ENCODE data around the gene CD52. TPM values are rescaled to one million over a fixed set of nuclear protein-coding genes. Genes with fewer than 3 reads are reported as not detected.

CD52 gene
- total RNA-seq, 1 donor from 2014 or later: 7.3 TPM

GRCh38 chr1:26349188-26349876, 31.6 kb downstream of the CD52 start:
- H3K4me3 Mint-ChIP-seq: no peak overlapping the region
- peaks cover 24% of the 10 kb centered on the region for H3F3A ChIP-seq (ENCODE audit: low read depth)
- peaks cover 40% of the 10 kb centered on the region for H3K4me1 ChIP-seq
- H3K4me1 Mint-ChIP-seq: peaks cover 47% of the 10 kb centered on the region
- H3K9ac ChIP-seq: no peak overlapping the region
- no peaks in the 10 kb centered on the region for H3K79me2 ChIP-seq (ENCODE audit: low read depth)
- no peaks in the 10 kb centered on the region for H4K20me1 ChIP-seq (ENCODE audit: low read depth)
- no peak overlapping the region for H2AFZ ChIP-seq (replicated peaks)
- H3K36me3 ChIP-seq: no peaks in the 10 kb centered on the region
- H3K27me3 Mint-ChIP-seq (ENCODE audit: insufficient read depth, low read depth): peaks cover 8% of the 10 kb centered on the region
- no peak for TF ChIP-seq CTCF (IDR thresholded peaks at IDR 0.05)
- no peak for TF ChIP-seq EZH2 (IDR thresholded peaks at IDR 0.05)
- TF ChIP-seq EZH2phosphoT487 (IDR thresholded peaks at IDR 0.05): no peak
- H3K36me3 Mint-ChIP-seq: no peaks in the 10 kb centered on the region
- H3K4me3 ChIP-seq: no peak overlapping the region
- DNase-seq (ENCODE audit: low spot score): no peak
- no peak overlapping the region for H3K4me2 ChIP-seq
- no peaks in the 10 kb centered on the region for H3K9me3 Mint-ChIP-seq
- no peaks in the 10 kb centered on the region for H3K9me3 ChIP-seq (ENCODE audit: low read depth)
- no peak overlapping the region for H3K27ac Mint-ChIP-seq
- H3K27ac ChIP-seq: no peak overlapping the region
- H3K27me3 ChIP-seq: no peaks in the 10 kb centered on the region

GRCh38 chr1:26349877-26350244, 32.1 kb downstream of the CD52 start:
- Histone ChIP-seq H3K79me2 (ENCODE audit: low read depth) (no peaks in the 10 kb centered on the region), H3K4me2 (no peak overlapping the region), H3K27ac (no peak overlapping the region), H3K36me3 (no peaks in the 10 kb centered on the region), H3K4me3 (no peak overlapping the region), H4K20me1 (ENCODE audit: low read depth) (no peaks in the 10 kb centered on the region), H3K4me1 (peaks cover 40% of the 10 kb centered on the region), H3F3A (ENCODE audit: low read depth) (peaks cover 24% of the 10 kb centered on the region), H3K9me3 (ENCODE audit: low read depth) (no peaks in the 10 kb centered on the region), H3K9ac (no peak overlapping the region), H2AFZ (replicated peaks) (no peak overlapping the region), H3K27me3 (no peaks in the 10 kb centered on the region)
- Mint-ChIP-seq H3K27me3 (ENCODE audit: insufficient read depth, low read depth) (peaks cover 8% of the 10 kb centered on the region), H3K4me1 (peaks cover 50% of the 10 kb centered on the region), H3K9me3 (no peaks in the 10 kb centered on the region), H3K27ac (peak overlapping the region; percentile 97), H3K36me3 (no peaks in the 10 kb centered on the region), H3K4me3 (no peak overlapping the region)
- no peak for DNase-seq (ENCODE audit: low spot score)
- TF ChIP-seq CTCF (IDR thresholded peaks at IDR 0.05) (no peak), EZH2 (IDR thresholded peaks at IDR 0.05) (no peak), EZH2phosphoT487 (IDR thresholded peaks at IDR 0.05) (no peak)

GRCh38 chr1:26350343-26350700, 32.6 kb downstream of the CD52 start:
- peaks cover 53% of the 10 kb centered on the region for H3K4me1 Mint-ChIP-seq
- Histone ChIP-seq H3K27ac (no peak overlapping the region), H4K20me1 (ENCODE audit: low read depth) (no peaks in the 10 kb centered on the region), H3K79me2 (ENCODE audit: low read depth) (no peaks in the 10 kb centered on the region), H2AFZ (replicated peaks) (no peak overlapping the region), H3K4me2 (peak overlapping the region; percentile 51), H3K27me3 (no peaks in the 10 kb centered on the region), H3K9me3 (ENCODE audit: low read depth) (no peaks in the 10 kb centered on the region), H3K36me3 (no peaks in the 10 kb centered on the region), H3K4me3 (no peak overlapping the region), H3K9ac (no peak overlapping the region), H3F3A (ENCODE audit: low read depth) (peaks cover 24% of the 10 kb centered on the region), H3K4me1 (peaks cover 40% of the 10 kb centered on the region)
- peak overlapping the region; percentile 65 for H3K4me3 Mint-ChIP-seq
- DNase-seq (ENCODE audit: low spot score): no peak
- H3K9me3 Mint-ChIP-seq: no peaks in the 10 kb centered on the region
- TF ChIP-seq CTCF (IDR thresholded peaks at IDR 0.05) (no peak), EZH2 (IDR thresholded peaks at IDR 0.05) (no peak), EZH2phosphoT487 (IDR thresholded peaks at IDR 0.05) (no peak)
- peak overlapping the region; percentile 97 for H3K27ac Mint-ChIP-seq
- H3K36me3 Mint-ChIP-seq: no peaks in the 10 kb centered on the region
- peaks cover 8% of the 10 kb centered on the region for H3K27me3 Mint-ChIP-seq (ENCODE audit: insufficient read depth, low read depth)

Data from neural progenitor cell (in vitro differentiated cells).